H1 (cell line): ENCODE data around the gene RAB8B. TPM values are rescaled to one million over a fixed set of nuclear protein-coding genes. Genes with fewer than 3 reads are reported as not detected.

ENCODE experiments used
- CTCF ChIA-PET: fragments of 300-600 bp; sonication (Branson Sonifier 250); formaldehyde crosslinking; loops from one replicate; lab custom pipeline; 2021; ENCODE audit not compliant: partially characterized antibody; lab: Charles Lee
- POLR2A ChIA-PET: fragments of 300-600 bp; sonication (Branson Sonifier 250); formaldehyde crosslinking; loops from one replicate; lab custom pipeline; 2021; ENCODE audit warnings: inconsistent platforms; ENCODE audit not compliant: partially characterized antibody; lab: Charles Lee
- DNase-seq, 2 experiments: peaks; one replicate each; pipeline versions ENCODE4 v3.0.0 to v3.0.0-alpha.2; 2010 to 2022; ENCODE audit warnings: low spot score in 2 of 2, low read depth in 1 of 2, mixed read lengths in 1 of 2
- FAIRE-seq: peaks from 2 replicates; lab custom pipeline; 2011; peaks lifted over from hg19 to GRCh38; lab: Jason Lieb, UNC
- H2AFZ ChIP-seq: 2 replicates; pipeline ENCODE4 v1.8.1; 2012; ENCODE audit warnings: low read length, inconsistent platforms
- H2AK5ac ChIP-seq: 2 replicates; pipeline ENCODE4 v1.6.1; 2013; ENCODE audit warnings: low read depth, low read length
- H2BK120ac ChIP-seq: replicated peaks from 2 replicates; pipeline ENCODE3; 2013; ENCODE audit warnings: low read depth, low read length, inconsistent platforms
- H2BK12ac ChIP-seq: 2 replicates; pipeline ENCODE4 v1.6.1; 2013; ENCODE audit warnings: low read depth, low read length
- H2BK15ac ChIP-seq: 2 replicates; pipeline ENCODE4 v1.6.1; 2013; ENCODE audit warnings: low read length
- H2BK20ac ChIP-seq: 2 replicates; pipeline ENCODE4 v1.6.1; 2013; ENCODE audit warnings: low read length
- H2BK5ac ChIP-seq: 2 replicates; pipeline ENCODE4 v1.6.1; 2013; ENCODE audit warnings: low read depth, low read length
- H3K14ac ChIP-seq: 2 replicates; pipeline ENCODE4 v1.6.1; 2013; ENCODE audit warnings: inconsistent platforms; ENCODE audit not compliant: insufficient read length
- H3K18ac ChIP-seq: 2 replicates; pipeline ENCODE4 v1.6.1; 2013; ENCODE audit warnings: low read length; ENCODE audit errors: extremely low read depth
- H3K23ac ChIP-seq: 2 replicates; pipeline ENCODE4 v1.6.1; 2013; ENCODE audit warnings: inconsistent platforms; ENCODE audit not compliant: insufficient read length
- H3K23me2 ChIP-seq: 2 replicates; pipeline ENCODE4 v1.6.1; 2013; ENCODE audit warnings: low read depth, low read length
- H3K27ac ChIP-seq: 2 replicates; pipeline ENCODE4 v1.6.1; 2011; ENCODE audit warnings: low read depth, low read length, inconsistent platforms
- H3K27me3 ChIP-seq, 4 experiments: replicated peaks in 1 of 4; 1 replicate in 1 of 4; 2 replicates in 3 of 4; pipeline versions ENCODE4 v1.6.1 to v1.8.1; 2011 to 2013; ENCODE audit warnings: low read length in 3 of 4, mild to moderate bottlenecking in 3 of 4, inconsistent platforms in 2 of 4, mixed read lengths in 2 of 4, moderate library complexity in 1 of 4; ENCODE audit not compliant: control insufficient read depth in 3 of 4, insufficient read depth in 3 of 4; ENCODE audit errors: extremely low read depth in 1 of 4
- H3K36me3 ChIP-seq, 4 experiments: 2 replicates each; pipeline versions ENCODE4 v1.6.1 to v1.8.1; 2011 to 2013; ENCODE audit warnings: mild to moderate bottlenecking in 4 of 4, low read length in 3 of 4, moderate library complexity in 2 of 4, control low read depth in 1 of 4, inconsistent platforms in 1 of 4; ENCODE audit not compliant: insufficient read depth in 4 of 4, control insufficient read depth in 2 of 4
- H3K4ac ChIP-seq: replicated peaks from 2 replicates; pipeline ENCODE3; 2013; ENCODE audit warnings: low read length, low read depth, mixed read lengths, inconsistent platforms; ENCODE audit not compliant: insufficient read length
- H3K4me1 ChIP-seq, 4 experiments: replicated peaks in 1 of 4; 1 replicate in 1 of 4; 2 replicates in 3 of 4; pipeline versions ENCODE4 v1.6.1 to v1.8.1; 2011 to 2013; ENCODE audit warnings: low read length in 3 of 4, inconsistent platforms in 2 of 4, mixed read lengths in 1 of 4; ENCODE audit not compliant: insufficient read depth in 4 of 4, control insufficient read depth in 3 of 4
- H3K4me2 ChIP-seq, 2 experiments: 2 replicates each; pipeline versions ENCODE4 v1.6.1 to v1.8.1; 2011 to 2013; ENCODE audit warnings: low read depth in 2 of 2, low read length in 2 of 2, control low read depth in 1 of 2, inconsistent platforms in 1 of 2, mild to moderate bottlenecking in 1 of 2; ENCODE audit not compliant: insufficient read depth in 1 of 2
- H3K4me3 ChIP-seq, 4 experiments: fragments of 200-600, 300-600 bp in 1 of 4; sonication (generic), shearing (Covaris generic), sonication (Bioruptor Twin) in 1 of 4; 2 replicates each; pipeline versions ENCODE4 v1.5.1 to v1.8.1; 2011 to 2016; ENCODE audit warnings: low read length in 4 of 4, low read depth in 3 of 4, control low read depth in 2 of 4, inconsistent platforms in 2 of 4, mild to moderate bottlenecking in 2 of 4, mixed read lengths in 1 of 4, moderate library complexity in 1 of 4; ENCODE audit not compliant: insufficient read depth in 2 of 4; ENCODE audit errors: extremely low read depth in 1 of 4
- H3K56ac ChIP-seq: replicated peaks from 2 replicates; pipeline ENCODE3; 2013; ENCODE audit warnings: low read depth, mild to moderate bottlenecking, mixed read lengths, low read length, inconsistent platforms; ENCODE audit not compliant: insufficient read length
- H3K79me1 ChIP-seq: 2 replicates; pipeline ENCODE4 v1.6.1; 2013; ENCODE audit warnings: low read depth, low read length, control low read depth
- H3K79me2 ChIP-seq, 2 experiments: 2 replicates each; pipeline versions ENCODE4 v1.6.1 to v1.8.1; 2012 to 2013; ENCODE audit warnings: low read length in 2 of 2, mild to moderate bottlenecking in 2 of 2, inconsistent platforms in 1 of 2; ENCODE audit not compliant: insufficient read depth in 2 of 2, control insufficient read depth in 1 of 2
- H3K9ac ChIP-seq, 4 experiments: replicated peaks in 1 of 4; 1 replicate in 1 of 4; 2 replicates in 3 of 4; pipeline versions ENCODE4 v1.6.1 to v1.8.1; 2011 to 2013; ENCODE audit warnings: low read depth in 3 of 4, low read length in 3 of 4, control low read depth in 2 of 4, mild to moderate bottlenecking in 2 of 4, moderate library complexity in 2 of 4, inconsistent platforms in 1 of 4; ENCODE audit errors: extremely low read depth in 1 of 4
- H3K9me3 ChIP-seq, 2 experiments: 2 replicates each; pipeline versions ENCODE4 v1.6.1 to v1.8.1; 2012 to 2013; ENCODE audit warnings: mild to moderate bottlenecking in 2 of 2, moderate library complexity in 2 of 2, control low read depth in 1 of 2, inconsistent platforms in 1 of 2, low read depth in 1 of 2, low read length in 1 of 2, mixed read lengths in 1 of 2; ENCODE audit not compliant: insufficient read depth in 2 of 2
- H4K20me1 ChIP-seq, 2 experiments: replicated peaks in 1 of 2; 2 replicates each; pipeline versions ENCODE3 to v1.8.1; 2011 to 2013; ENCODE audit warnings: inconsistent platforms in 2 of 2, low read length in 2 of 2, mild to moderate bottlenecking in 1 of 2; ENCODE audit not compliant: insufficient read depth in 2 of 2, control insufficient read depth in 1 of 2
- H4K5ac ChIP-seq: 2 replicates; pipeline ENCODE4 v1.6.1; 2013; ENCODE audit warnings: low read length, low read depth, mixed read lengths, inconsistent platforms; ENCODE audit not compliant: insufficient read length
- H4K8ac ChIP-seq: 2 replicates; pipeline ENCODE4 v1.8.0; 2013; ENCODE audit warnings: mild to moderate bottlenecking, moderate library complexity, low read length, inconsistent platforms; ENCODE audit not compliant: insufficient read depth; ENCODE audit errors: extremely low read depth
- H4K91ac ChIP-seq: replicated peaks from 2 replicates; pipeline ENCODE3; 2013; ENCODE audit warnings: low read length, mixed read lengths, inconsistent platforms; ENCODE audit not compliant: insufficient read length
- BACH1 ChIP-seq: IDR thresholded peaks from 2 replicates; pipeline ENCODE4 v1.6.1; 2012; ENCODE audit warnings: low read length, improper control_type of control experiment
- BRCA1 ChIP-seq: IDR thresholded peaks from 2 replicates; pipeline ENCODE4 v1.6.1; 2012; ENCODE audit warnings: low read depth, low read length, improper control_type of control experiment
- CBX5 ChIP-seq: fragments of 300-800, 300-1000 bp; sonication (generic); IDR thresholded peaks from 2 replicates; pipeline ENCODE4 v1.7.1; 2016; ENCODE audit warnings: antibody characterized with exemption, low read length, low read depth
- CBX8 ChIP-seq: fragments of 300-800, 300-1000 bp; sonication (generic); IDR thresholded peaks from 2 replicates; pipeline ENCODE4 v1.7.1; 2016; ENCODE audit warnings: low read depth, low read length, borderline replicate concordance
- CTCF ChIP-seq, 3 experiments: IDR thresholded peaks; 1 replicate in 2 of 3; 2 replicates in 1 of 3; pipeline versions ENCODE4 v1.5.1 to v1.6.1; 2011; ENCODE audit warnings: low read length in 3 of 3, mild to moderate bottlenecking in 3 of 3, inconsistent platforms in 2 of 3, low read depth in 1 of 3, moderate library complexity in 1 of 3; ENCODE audit not compliant: insufficient read depth in 1 of 3; ENCODE audit errors: control extremely low read depth in 1 of 3
- RBBP5 ChIP-seq: IDR thresholded peaks from 2 replicates; pipeline ENCODE4 v1.7.1; 2012; ENCODE audit warnings: low read depth, mild to moderate bottlenecking, inconsistent platforms, low read length, moderate library complexity, borderline replicate concordance
- SUZ12 ChIP-seq: fragments of 200-600 bp; sonication (generic); IDR thresholded peaks from 2 replicates; pipeline ENCODE4 v1.6.1; 2012; ENCODE audit warnings: mild to moderate bottlenecking, inconsistent platforms, low read length, moderate library complexity, mixed read lengths
- ZNF274 ChIP-seq: IDR thresholded peaks from 2 replicates; pipeline ENCODE4 v1.7.0; 2012; ENCODE audit warnings: low read length, borderline replicate concordance; ENCODE audit errors: extremely low read depth
- WGBS, 2 experiments: shearing (Covaris generic) in 1 of 2; methylation state at CpG; one replicate each; pipeline versions ENCODE4 v1.1.6 to v1.1.7; 2013 to 2015; ENCODE audit warnings: low lambda C conversion rate in 2 of 2, mixed read lengths in 2 of 2, inconsistent platforms in 1 of 2, low coverage in 1 of 2, missing lambda C conversion rate in 1 of 2; ENCODE audit not compliant: insufficient replicate concordance in 2 of 2, insufficient coverage in 1 of 2, insufficient read length in 1 of 2; ENCODE audit errors: extremely low coverage in 1 of 2, missing lambda C conversion rate in 1 of 2; 5-methylcytosine and 5-hydroxymethylcytosine counted together
- polyA plus RNA-seq, 7 experiments: library from polyadenylated mRNA; depleted of rRNA in 3 of 7; stranded (reverse) in 5 of 7; unstranded in 2 of 7; fragments of >200 nt in 5 of 7; fragments of 200-250 nt in 2 of 7; gene quantifications; 1 replicate in 5 of 7; 2 replicates in 1 of 7; 4 replicates in 1 of 7; pipeline versions ENCODE4 v1.2.1 to v1.2.3, GENCODE V29; 2011 to 2013; ENCODE audit warnings: missing spikeins in 2 of 7, mixed read lengths in 2 of 7
- total RNA-seq: library from RNA; stranded (reverse); fragmentation: NEBNext Ultra II Directional; extraction: Animal tissue kit (Norgen Biotek cat#: 25700); gene quantifications from 2 replicates; pipeline ENCODE4 v1.2.1, GENCODE V29; 2021
- TF ChIP-seq, protein P1 (sequence below): IDR thresholded peaks from 2 replicates; pipeline ENCODE4 v1.6.1; 2011; ENCODE audit warnings: low read length, improper control_type of control experiment

The RAB8B gene
- total and polyA plus RNA-seq, 2 of the 8 experiments (the other 6 are each of a cell fraction or from before 2014, with no cell fraction given): 9.5 to 47.8 TPM

DNA sequence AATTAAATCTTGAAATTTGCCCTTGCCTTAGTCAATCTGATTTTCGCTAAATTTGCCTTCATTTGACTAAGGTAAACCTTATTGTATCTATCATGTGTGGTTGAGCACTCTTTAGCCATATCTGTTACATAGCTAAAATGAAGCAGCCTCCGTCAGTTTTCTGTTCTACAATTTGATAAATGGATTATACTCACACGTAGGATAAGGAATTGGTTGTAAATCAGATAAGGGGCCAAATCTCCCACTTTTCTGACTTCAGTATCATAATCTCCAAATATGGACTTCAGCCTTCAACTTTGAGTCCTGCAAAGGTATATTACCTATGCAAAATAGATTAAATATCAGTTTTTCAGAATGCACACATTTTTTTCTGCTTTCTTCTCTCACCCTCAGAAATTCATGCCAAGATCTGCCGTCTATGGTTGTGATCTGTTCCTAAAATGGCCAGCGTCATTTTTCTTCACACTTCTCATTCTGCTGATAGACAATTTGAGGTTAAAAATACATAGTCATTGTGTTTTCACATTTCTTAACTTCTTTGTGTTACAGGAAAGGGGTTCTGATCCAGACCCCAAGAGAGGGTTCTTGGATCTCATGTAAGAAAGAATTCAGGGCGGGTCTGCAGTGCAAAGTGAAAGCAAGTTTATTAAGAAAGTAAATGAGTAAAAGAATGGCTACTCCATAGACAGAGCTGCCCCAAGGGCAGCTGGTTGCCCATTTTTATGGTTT, 36.9 kb downstream of the RAB8B start:
- no peak overlapping the region for H2BK15ac ChIP-seq
- no peak overlapping the region for H3K4ac ChIP-seq
- H2BK12ac ChIP-seq: no peak overlapping the region
- no peak overlapping the region for H3K9ac ChIP-seq
- no peak overlapping the region for H3K4me3 ChIP-seq
- no peak overlapping the region for H4K5ac ChIP-seq
- no peak overlapping the region for H4K91ac ChIP-seq
- no peak overlapping the region for H3K27ac ChIP-seq
- H3K4me1 ChIP-seq: peaks cover 0 to 6% (median 0%) of the 10 kb centered on the region in 4 experiments; a peak in 1 of 7 replicates
- H3K27me3 ChIP-seq: no peaks in the 10 kb centered on the region
- H2AFZ ChIP-seq: no peak overlapping the region
- H2BK120ac ChIP-seq: no peak overlapping the region
- no peak overlapping the region for H4K8ac ChIP-seq
- no peak overlapping the region for H3K23ac ChIP-seq
- no peak overlapping the region for H3K18ac ChIP-seq
- FAIRE-seq (no peak), DNase-seq (no peak)
- H3K56ac ChIP-seq: no peak overlapping the region
- H3K79me1 ChIP-seq: peaks cover 2% of the 10 kb centered on the region; the same call in 1 of the 2 replicates
- WGBS, 2 experiments: 93% methylated on average over 6 of the region's 6 CpGs; no CpG with 5 or more reads in 1 of the 2 experiments
- no peak overlapping the region for H2BK5ac ChIP-seq
- no peak overlapping the region for H2BK20ac ChIP-seq
- H3K14ac ChIP-seq: no peak overlapping the region
- H3K79me2 ChIP-seq: peaks cover 0 to 9% of the 10 kb centered on the region in 2 experiments; a peak in 2 of 4 replicates
- H3K4me2 ChIP-seq: no peak overlapping the region
- CTCF ChIA-PET: interaction anchor here (1.1 kb wide), 1 partner anchor 25 kb away, joined by 3 read pairs; no protein-coding TSS in a partner anchor
- no peaks in the 10 kb centered on the region for H3K9me3 ChIP-seq
- POLR2A ChIA-PET: interaction anchor here (0.6 kb wide), 1 partner anchor 9 kb away, joined by 7 read pairs; no protein-coding TSS in a partner anchor
- H3K36me3 ChIP-seq: no peaks in the 10 kb centered on the region
- H2AK5ac ChIP-seq: no peak overlapping the region
- H4K20me1 ChIP-seq: no peaks in the 10 kb centered on the region
- no peaks in the 10 kb centered on the region for H3K23me2 ChIP-seq
- no peak for TF ChIP-seq BRCA1
- no peak for TF ChIP-seq BACH1
- no peak for TF ChIP-seq CTCF (IDR thresholded peaks at IDR 0.05; ENCODE audit: control extremely low read depth in 1 of 3, insufficient read depth in 1 of 3, low read depth in 1 of 3, low read length in 3 of 3)
- no peak for TF ChIP-seq ZNF274
- TF ChIP-seq, protein P1, sequence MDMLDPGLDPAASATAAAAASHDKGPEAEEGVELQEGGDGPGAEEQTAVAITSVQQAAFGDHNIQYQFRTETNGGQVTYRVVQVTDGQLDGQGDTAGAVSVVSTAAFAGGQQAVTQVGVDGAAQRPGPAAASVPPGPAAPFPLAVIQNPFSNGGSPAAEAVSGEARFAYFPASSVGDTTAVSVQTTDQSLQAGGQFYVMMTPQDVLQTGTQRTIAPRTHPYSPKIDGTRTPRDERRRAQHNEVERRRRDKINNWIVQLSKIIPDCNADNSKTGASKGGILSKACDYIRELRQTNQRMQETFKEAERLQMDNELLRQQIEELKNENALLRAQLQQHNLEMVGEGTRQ: no peak
- no peak for TF ChIP-seq SUZ12
- no peak for TF ChIP-seq CBX5
- no peak for TF ChIP-seq CBX8
- TF ChIP-seq RBBP5: no peak
